MM.1S (cell line): Measurements from ENCODE around the gene SETD1A.

Experiments
- DNase-seq: peaks from one replicate; pipeline ENCODE4 v3.0.0-alpha.2; 2015
- H2AFZ ChIP-seq: fragments of 300-600 bp; sonication (generic); 2 replicates; pipeline ENCODE4 v1.6.0; 2016; ENCODE audit warnings: antibody characterized with exemption, low read length
- H3F3A ChIP-seq: fragments of 300-600 bp; sonication (generic); 2 replicates; pipeline ENCODE4 v1.6.1; 2016; ENCODE audit warnings: mild to moderate bottlenecking, antibody characterized with exemption, low read length, moderate library complexity, mixed read lengths; ENCODE audit not compliant: insufficient read depth
- H3K27ac ChIP-seq: fragments of 300-600 bp; sonication (generic); 2 replicates; pipeline ENCODE4 v1.5.1; 2016; ENCODE audit warnings: mild to moderate bottlenecking, low read length
- H3K27me3 ChIP-seq: fragments of 300-600 bp; sonication (generic); replicated peaks from 2 replicates; pipeline ENCODE4 v1.6.0; 2016; ENCODE audit warnings: low read length; ENCODE audit not compliant: insufficient read depth
- H3K36me3 ChIP-seq: fragments of 300-600 bp; sonication (generic); replicated peaks from 2 replicates; pipeline ENCODE4 v1.6.1; 2016; ENCODE audit warnings: mild to moderate bottlenecking, low read length, mixed read lengths; ENCODE audit not compliant: insufficient read depth
- H3K4me1 ChIP-seq: fragments of 300-600 bp; sonication (generic); 2 replicates; pipeline ENCODE4 v1.6.1; 2016; ENCODE audit warnings: low read length, mixed read lengths
- H3K4me2 ChIP-seq: fragments of 300-600 bp; sonication (generic); 2 replicates; pipeline ENCODE4 v1.6.0; 2016; ENCODE audit warnings: low read depth, low read length
- H3K4me3 ChIP-seq: fragments of 300-600 bp; sonication (generic); 2 replicates; pipeline ENCODE4 v1.5.1; 2016; ENCODE audit warnings: low read length, mixed read lengths
- H3K79me2 ChIP-seq: fragments of 300-600 bp; sonication (generic); 2 replicates; pipeline ENCODE4 v1.6.1; 2016; ENCODE audit warnings: mixed run types, low read length, mixed read lengths
- H3K9ac ChIP-seq: fragments of 300-600 bp; sonication (generic); 2 replicates; pipeline ENCODE4 v1.6.1; 2016; ENCODE audit warnings: low read length, mixed read lengths
- H3K9me2 ChIP-seq: fragments of 300-600 bp; sonication (generic); replicated peaks from 2 replicates; pipeline ENCODE4 v1.6.1; 2016; ENCODE audit warnings: mild to moderate bottlenecking, low read length, mixed read lengths; ENCODE audit not compliant: insufficient read depth
- H3K9me3 ChIP-seq: fragments of 300-600 bp; sonication (generic); replicated peaks from 2 replicates; pipeline ENCODE4 v1.6.1; 2016; ENCODE audit warnings: mild to moderate bottlenecking, low read length, mixed read lengths; ENCODE audit not compliant: insufficient read depth
- H4K20me1 ChIP-seq: fragments of 300-600 bp; sonication (generic); 2 replicates; pipeline ENCODE4 v1.6.1; 2016; ENCODE audit warnings: mild to moderate bottlenecking, low read length, moderate library complexity, mixed read lengths; ENCODE audit not compliant: insufficient read depth
- EZH2 ChIP-seq: fragments of 300-600 bp; sonication (generic); optimal IDR thresholded peaks from 2 replicates; pipeline ENCODE3; 2017; ENCODE audit warnings: low read depth, mild to moderate bottlenecking, antibody characterized with exemption, low read length, mixed read lengths
- EZH2phosphoT487 ChIP-seq: fragments of 300-600 bp; sonication (generic); IDR thresholded peaks from 2 replicates; pipeline ENCODE4 v1.6.1; 2018; ENCODE audit warnings: antibody characterized with exemption, low read length
- TF ChIP-seq, protein P1 (sequence below): fragments of 300-600 bp; sonication (generic); IDR thresholded peaks from 2 replicates; pipeline ENCODE4 v1.5.1; 2016; ENCODE audit warnings: antibody characterized with exemption, low read length, mixed read lengths

The SETD1A gene

GRCh38 chr16:30946671-30947540 is 10.6 kb upstream of the SETD1A start:
- TF ChIP-seq EZH2 (no peak), EZH2phosphoT487 (no peak)
- TF ChIP-seq, protein P1, sequence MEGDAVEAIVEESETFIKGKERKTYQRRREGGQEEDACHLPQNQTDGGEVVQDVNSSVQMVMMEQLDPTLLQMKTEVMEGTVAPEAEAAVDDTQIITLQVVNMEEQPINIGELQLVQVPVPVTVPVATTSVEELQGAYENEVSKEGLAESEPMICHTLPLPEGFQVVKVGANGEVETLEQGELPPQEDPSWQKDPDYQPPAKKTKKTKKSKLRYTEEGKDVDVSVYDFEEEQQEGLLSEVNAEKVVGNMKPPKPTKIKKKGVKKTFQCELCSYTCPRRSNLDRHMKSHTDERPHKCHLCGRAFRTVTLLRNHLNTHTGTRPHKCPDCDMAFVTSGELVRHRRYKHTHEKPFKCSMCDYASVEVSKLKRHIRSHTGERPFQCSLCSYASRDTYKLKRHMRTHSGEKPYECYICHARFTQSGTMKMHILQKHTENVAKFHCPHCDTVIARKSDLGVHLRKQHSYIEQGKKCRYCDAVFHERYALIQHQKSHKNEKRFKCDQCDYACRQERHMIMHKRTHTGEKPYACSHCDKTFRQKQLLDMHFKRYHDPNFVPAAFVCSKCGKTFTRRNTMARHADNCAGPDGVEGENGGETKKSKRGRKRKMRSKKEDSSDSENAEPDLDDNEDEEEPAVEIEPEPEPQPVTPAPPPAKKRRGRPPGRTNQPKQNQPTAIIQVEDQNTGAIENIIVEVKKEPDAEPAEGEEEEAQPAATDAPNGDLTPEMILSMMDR, result no peak
- no peak overlapping the region for H3K4me3 ChIP-seq
- peaks cover 14% of the 10 kb centered on the region for H3K79me2 ChIP-seq
- H3K27me3 ChIP-seq, result no peaks in the 10 kb centered on the region
- H3K27ac ChIP-seq, result no peak overlapping the region
- H2AFZ ChIP-seq, result no peak overlapping the region
- H3K36me3 ChIP-seq, result no peaks in the 10 kb centered on the region
- H3K4me2 ChIP-seq, result no peak overlapping the region
- peaks cover 18% of the 10 kb centered on the region for H3F3A ChIP-seq
- H3K9me2 ChIP-seq, result no peaks in the 10 kb centered on the region
- peaks cover 14% of the 10 kb centered on the region for H3K4me1 ChIP-seq
- no peak overlapping the region for H3K9ac ChIP-seq
- H4K20me1 ChIP-seq, result no peaks in the 10 kb centered on the region
- no peaks in the 10 kb centered on the region for H3K9me3 ChIP-seq
- DNase-seq, result no peak

- no peak overlapping the region for H3K27ac ChIP-seq
- H3K4me1 ChIP-seq, result peaks cover 9% of the 10 kb centered on the region
- H3K27me3 ChIP-seq, result no peaks in the 10 kb centered on the region
- H4K20me1 ChIP-seq, result no peaks in the 10 kb centered on the region
- peaks cover 14% of the 10 kb centered on the region for H3K79me2 ChIP-seq
- no peak overlapping the region for H2AFZ ChIP-seq
- H3K9me3 ChIP-seq, result no peaks in the 10 kb centered on the region
- peaks cover 14% of the 10 kb centered on the region for H3F3A ChIP-seq
- no peak overlapping the region for H3K4me3 ChIP-seq
- no peak overlapping the region for H3K9ac ChIP-seq
- no peak overlapping the region for H3K4me2 ChIP-seq
- no peak for DNase-seq
- TF ChIP-seq EZH2phosphoT487 (no peak), EZH2 (no peak)
- TF ChIP-seq, protein P1, result no peak
- H3K9me2 ChIP-seq, result no peaks in the 10 kb centered on the region
- H3K36me3 ChIP-seq, result no peaks in the 10 kb centered on the region
Measured at GRCh38 chr16:30947541-30947858, 10.1 kb upstream of the SETD1A start.

- Histone ChIP-seq H3K36me3 (no peaks in the 10 kb centered on the region), H3K4me1 (peaks cover 8% of the 10 kb centered on the region), H3F3A (peaks cover 10% of the 10 kb centered on the region), H3K9me2 (no peaks in the 10 kb centered on the region), H3K27me3 (no peaks in the 10 kb centered on the region), H3K4me3 (peak overlapping the region; percentile 96), H4K20me1 (no peaks in the 10 kb centered on the region), H2AFZ (peak overlapping the region; percentile 80; the same call in 1 of the 2 replicates), H3K9ac (no peak overlapping the region; the same call in 1 of the 2 replicates), H3K79me2 (peaks cover 14% of the 10 kb centered on the region), H3K9me3 (no peaks in the 10 kb centered on the region), H3K27ac (no peak overlapping the region), H3K4me2 (peak overlapping the region; percentile 100)
- no peak for DNase-seq
- TF ChIP-seq, protein P1, result no peak
- TF ChIP-seq EZH2, result no peak
- TF ChIP-seq EZH2phosphoT487, result no peak
Measured at GRCh38 chr16:30947859-30948666, 9.5 kb upstream of the SETD1A start.
